ENCODE data around the gene NHEJ1.

NHEJ1 gene

GRCh38 chr2:219119422-219120043 lies 41.1 kb downstream of the NHEJ1 start:
- TF ChIP-seq CTCF (IDR thresholded peaks at IDR 0.05): peak; percentile 73

GRCh38 chr2:219118504-219118903 lies 42.1 kb downstream of the NHEJ1 start:
- no peak for TF ChIP-seq CTCF (IDR thresholded peaks at IDR 0.05)

GRCh38 chr2:219116776-219117646 lies 43.6 kb downstream of the NHEJ1 start:
- no peak for TF ChIP-seq CTCF (IDR thresholded peaks at IDR 0.05)

GRCh38 chr2:219112651-219113338 lies 47.8 kb downstream of the NHEJ1 start:
- TF ChIP-seq CTCF (IDR thresholded peaks at IDR 0.05): no peak

- TF ChIP-seq CTCF (IDR thresholded peaks at IDR 0.05): no peak
Measured at GRCh38 chr2:219112062-219112406, 48.6 kb downstream of the NHEJ1 start.

GRCh38 chr2:219111375-219112061 lies 49.1 kb downstream of the NHEJ1 start:
- no peak for TF ChIP-seq CTCF (IDR thresholded peaks at IDR 0.05)

GRCh38 chr2:219109471-219109870 lies 51.1 kb downstream of the NHEJ1 start:
- TF ChIP-seq CTCF (IDR thresholded peaks at IDR 0.05): no peak

Measured in LNCAP (cell line).